Loucy (cell line): ENCODE data around the gene FANCM.

ENCODE experiments used
- H2AFZ ChIP-seq: fragments of 200-600 bp; sonication (generic); 2 replicates; pipeline ENCODE4 v1.6.0; 2016; ENCODE audit warnings: antibody characterized with exemption, mild to moderate bottlenecking, low read length, moderate library complexity
- H3F3A ChIP-seq: fragments of 200-600 bp; 2 replicates; pipeline ENCODE4 v1.6.0; 2016; ENCODE audit warnings: antibody characterized with exemption, low read depth, mild to moderate bottlenecking
- H3K27me3 ChIP-seq: fragments of 200-600 bp; sonication (generic); 2 replicates; pipeline ENCODE4 v1.6.1; 2014; ENCODE audit warnings: low read length, mild to moderate bottlenecking; ENCODE audit not compliant: insufficient read depth, poor library complexity, severe bottlenecking
- H3K36me3 ChIP-seq: fragments of 200-600 bp; sonication (generic); 2 replicates; pipeline ENCODE4 v1.6.1; 2016; ENCODE audit warnings: low read length; ENCODE audit not compliant: insufficient read depth
- H3K4me1 ChIP-seq: fragments of 200-600 bp; sonication (generic); 2 replicates; pipeline ENCODE4 v1.5.1; 2014; ENCODE audit warnings: low read length, mild to moderate bottlenecking; ENCODE audit not compliant: insufficient read depth, poor library complexity, severe bottlenecking
- H3K4me2 ChIP-seq: fragments of 200-600 bp; sonication (generic); 2 replicates; pipeline ENCODE4 v1.6.0; 2014; ENCODE audit warnings: antibody characterized with exemption, low read length, low read depth, mild to moderate bottlenecking; ENCODE audit not compliant: poor library complexity, severe bottlenecking
- H3K4me3 ChIP-seq: fragments of 200-600 bp; sonication (generic); 2 replicates; pipeline ENCODE4 v1.5.1; 2014; ENCODE audit warnings: low read length, mild to moderate bottlenecking, mixed read lengths; ENCODE audit not compliant: poor library complexity, severe bottlenecking
- H3K79me2 ChIP-seq: fragments of 200-600 bp; sonication (generic); 2 replicates; pipeline ENCODE4 v1.6.1; 2014; ENCODE audit warnings: low read length; ENCODE audit not compliant: insufficient read depth
- H3K9ac ChIP-seq: fragments of 200-600 bp; sonication (generic); 2 replicates; pipeline ENCODE4 v1.6.0; 2014; ENCODE audit warnings: mild to moderate bottlenecking, low read depth, low read length, moderate library complexity; ENCODE audit not compliant: poor library complexity, severe bottlenecking
- H3K9me2 ChIP-seq: fragments of 200-600 bp; sonication (generic); replicated peaks from 2 replicates; pipeline ENCODE4 v1.6.1; 2016; ENCODE audit warnings: low read depth, low read length, mixed read lengths
- H3K9me3 ChIP-seq: fragments of 200-600 bp; sonication (generic); 2 replicates; pipeline ENCODE4 v1.6.1; 2014; ENCODE audit warnings: mild to moderate bottlenecking, antibody characterized with exemption, low read length, low read depth; ENCODE audit not compliant: insufficient read depth
- H4K20me1 ChIP-seq: fragments of 200-600 bp; sonication (generic); 2 replicates; pipeline ENCODE4 v1.6.0; 2014; ENCODE audit warnings: antibody characterized with exemption, low read length, mild to moderate bottlenecking; ENCODE audit not compliant: insufficient read depth, poor library complexity, severe bottlenecking
- CTCF ChIP-seq: fragments of 200-600 bp; sonication (generic); conservative IDR thresholded peaks from 2 replicates; pipeline ENCODE4 v1.5.1; 2014; ENCODE audit warnings: mild to moderate bottlenecking, antibody characterized with exemption, low read length
- EZH2phosphoT487 ChIP-seq: fragments of 200-600 bp; IDR thresholded peaks from 2 replicates; pipeline ENCODE4 v1.6.1; 2018; ENCODE audit warnings: antibody characterized with exemption, mild to moderate bottlenecking, moderate library complexity, borderline replicate concordance

FANCM gene

DNA sequence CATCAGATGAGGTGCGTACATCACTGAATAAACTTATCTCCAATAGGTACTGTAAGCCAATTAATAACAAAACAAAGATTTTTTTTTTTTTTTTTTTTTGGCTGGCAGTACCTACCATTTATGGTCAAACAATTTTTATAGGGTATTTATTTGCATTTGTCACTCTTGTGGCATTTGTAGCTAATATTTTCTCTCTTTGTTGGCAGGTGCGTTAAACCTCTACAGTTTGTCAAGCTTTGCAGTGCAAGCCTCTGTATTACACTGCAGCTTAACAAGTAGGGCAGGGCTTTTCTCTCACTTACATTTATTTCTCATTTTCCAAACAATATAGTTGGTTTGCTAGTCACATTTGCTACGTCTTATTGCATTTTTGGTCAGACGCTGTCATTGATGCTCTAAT lies 39.5 kb upstream of the FANCM start:
- TF ChIP-seq CTCF: no peak
- TF ChIP-seq EZH2phosphoT487: no peak
- Histone ChIP-seq H3K27me3 (no peaks in the 10 kb centered on the region), H3K4me3 (no peak overlapping the region), H3K4me2 (no peak overlapping the region), H3F3A (no peaks in the 10 kb centered on the region), H3K9ac (no peak overlapping the region), H3K9me3 (no peaks in the 10 kb centered on the region), H4K20me1 (peaks cover 15% of the 10 kb centered on the region), H3K79me2 (peaks cover 38% of the 10 kb centered on the region), H2AFZ (no peak overlapping the region), H3K9me2 (no peaks in the 10 kb centered on the region), H3K4me1 (peaks cover 7% of the 10 kb centered on the region), H3K36me3 (peaks cover 51% of the 10 kb centered on the region)

DNA sequence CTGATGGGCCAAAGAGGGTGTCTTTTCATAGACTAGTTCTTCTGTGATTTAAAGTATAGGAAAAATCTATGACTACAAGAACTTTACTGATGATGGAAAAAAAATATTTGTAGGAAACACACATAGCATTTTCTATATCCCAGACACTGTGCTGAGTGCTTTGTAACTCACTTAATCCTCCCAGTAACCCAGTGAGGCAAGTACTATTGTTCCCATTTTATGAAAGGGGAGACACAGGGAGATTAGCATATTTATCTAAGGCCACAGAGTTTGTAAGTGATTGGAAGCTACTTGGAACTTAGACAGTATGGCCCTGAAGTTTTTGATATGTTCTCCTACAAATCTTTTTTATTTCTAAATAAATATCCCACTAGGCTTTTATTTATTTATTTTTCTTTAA lies 31.9 kb upstream of the FANCM start:
- Histone ChIP-seq H3K4me1 (no peaks in the 10 kb centered on the region), H3K79me2 (no peaks in the 10 kb centered on the region), H3K36me3 (peaks cover 86% of the 10 kb centered on the region; the same call in 1 of the 2 replicates), H4K20me1 (peaks cover 3% of the 10 kb centered on the region), H3K27me3 (no peaks in the 10 kb centered on the region), H3K9me3 (no peaks in the 10 kb centered on the region), H3K4me2 (no peak overlapping the region), H3K9ac (no peak overlapping the region), H2AFZ (no peak overlapping the region), H3K4me3 (no peak overlapping the region), H3K9me2 (no peaks in the 10 kb centered on the region), H3F3A (no peaks in the 10 kb centered on the region)
- TF ChIP-seq CTCF (no peak), EZH2phosphoT487 (no peak)

DNA sequence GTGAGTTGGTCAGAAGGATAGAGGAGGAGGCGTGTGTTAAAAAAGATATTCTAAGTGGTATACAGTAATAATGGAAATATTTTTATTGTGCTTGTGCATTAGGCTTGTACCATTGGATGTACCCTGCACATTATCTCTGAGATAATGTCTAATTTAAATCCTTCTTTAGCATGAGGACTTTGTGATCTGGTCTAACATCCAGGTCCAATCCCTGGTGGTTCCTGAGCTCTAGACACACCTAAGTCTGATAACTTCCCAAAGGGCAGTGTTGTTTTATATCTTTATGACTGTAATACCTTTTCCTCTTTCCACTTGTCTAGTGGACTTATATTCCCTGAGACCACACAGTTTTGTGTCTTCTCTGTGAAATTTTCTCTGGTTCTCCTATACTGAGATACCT lies 31.2 kb upstream of the FANCM start:
- Histone ChIP-seq H3K9ac (no peak overlapping the region), H3K4me2 (no peak overlapping the region), H4K20me1 (peaks cover 3% of the 10 kb centered on the region), H3K4me3 (no peak overlapping the region), H3F3A (no peaks in the 10 kb centered on the region), H3K9me2 (no peaks in the 10 kb centered on the region), H3K36me3 (peaks cover 90% of the 10 kb centered on the region; the same call in 1 of the 2 replicates), H2AFZ (no peak overlapping the region), H3K27me3 (no peaks in the 10 kb centered on the region), H3K79me2 (no peaks in the 10 kb centered on the region), H3K9me3 (no peaks in the 10 kb centered on the region), H3K4me1 (no peaks in the 10 kb centered on the region)
- no peak for TF ChIP-seq CTCF
- TF ChIP-seq EZH2phosphoT487: no peak
